Hematopoietic multipotent progenitor cell treated with erythropoietin and hydrocortisone succinate and interleukin-3 and kit ligand, for 15 days (in vitro differentiated cells): ENCODE results near the gene TRIM77.
"Not testable (repeated sequence)": the region's sequence is repeated elsewhere in the genome, so short reads cannot be mapped to it uniquely, and the experiment has no call there.

Source experiments
- DNase-seq: peaks from one replicate; pipeline ENCODE4 v3.0.0-alpha.2; 2015; ENCODE audit warnings: low spot score

Gene TRIM77, protein sequence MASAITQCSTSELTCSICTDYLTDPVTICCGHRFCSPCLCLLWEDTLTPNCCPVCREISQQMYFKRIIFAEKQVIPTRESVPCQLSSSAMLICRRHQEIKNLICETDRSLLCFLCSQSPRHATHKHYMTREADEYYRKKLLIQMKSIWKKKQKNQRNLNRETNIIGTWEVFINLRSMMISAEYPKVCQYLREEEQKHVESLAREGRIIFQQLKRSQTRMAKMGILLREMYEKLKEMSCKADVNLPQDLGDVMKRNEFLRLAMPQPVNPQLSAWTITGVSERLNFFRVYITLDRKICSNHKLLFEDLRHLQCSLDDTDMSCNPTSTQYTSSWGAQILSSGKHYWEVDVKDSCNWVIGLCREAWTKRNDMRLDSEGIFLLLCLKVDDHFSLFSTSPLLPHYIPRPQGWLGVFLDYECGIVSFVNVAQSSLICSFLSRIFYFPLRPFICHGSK

DNA sequence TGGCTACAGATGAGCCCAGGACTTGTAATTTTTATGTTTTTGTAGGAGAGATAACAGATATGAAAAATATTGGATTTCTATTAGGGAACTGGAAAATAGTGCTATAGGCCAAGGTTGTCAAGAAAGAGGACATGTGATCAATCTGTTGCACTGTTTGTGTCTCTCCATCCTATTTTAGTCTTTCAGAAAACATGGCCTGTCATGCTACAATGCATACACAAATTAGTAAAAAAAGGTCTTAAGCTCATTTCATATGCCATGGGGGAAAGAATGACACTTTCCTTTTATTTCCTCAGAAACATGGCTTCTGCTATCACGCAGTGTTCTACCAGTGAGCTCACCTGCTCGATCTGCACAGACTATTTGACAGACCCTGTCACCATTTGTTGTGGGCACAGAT is at the start of gene TRIM77:
Gene TRIM77, plus strand, starts transcription at position 301 of the 400 bp plus-strand sequence. Its CDS starts 0 bp downstream, at position 301.
- DNase-seq: not testable (repeated sequence)

DNA sequence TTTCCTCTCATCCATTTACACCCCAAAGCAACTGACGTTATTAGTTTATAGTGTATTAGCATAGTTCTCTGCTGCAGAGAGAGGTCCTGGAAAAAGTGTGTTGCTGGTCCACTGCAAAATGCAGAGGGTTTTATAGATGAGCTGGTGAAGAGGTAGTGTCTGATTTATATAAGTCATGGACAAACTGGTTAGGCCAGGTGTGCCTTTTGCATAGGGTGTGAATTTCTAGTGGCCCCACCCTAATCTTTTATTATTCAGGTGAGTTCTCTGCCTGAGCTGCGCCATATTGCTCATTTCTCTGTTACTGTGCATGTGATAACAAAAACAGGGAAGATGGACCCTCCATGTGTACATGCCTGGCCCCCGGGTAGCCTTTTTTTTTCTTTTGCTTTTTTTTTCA is 43.1 kb upstream of the TRIM77 start:
- no peak for DNase-seq

DNA sequence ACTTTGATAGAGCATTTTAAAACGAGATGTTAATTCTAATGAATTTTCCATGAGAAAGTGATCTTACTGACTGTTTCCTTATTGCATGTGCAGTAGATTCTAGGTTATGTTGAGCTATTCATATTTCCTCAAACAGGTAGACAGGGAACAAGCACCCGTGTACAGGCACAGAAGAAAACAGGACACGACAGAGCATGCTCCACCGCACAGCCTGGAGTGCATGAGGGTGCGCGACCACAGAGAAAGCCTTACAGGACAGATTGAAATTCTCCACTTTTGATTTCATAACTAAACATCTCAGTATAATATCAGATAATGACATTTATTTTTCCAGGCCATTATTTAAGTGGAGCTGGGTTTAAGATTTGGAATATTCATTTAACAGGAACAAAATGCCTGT is 41.9 kb upstream of the TRIM77 start:
- DNase-seq: not testable (repeated sequence)

DNA sequence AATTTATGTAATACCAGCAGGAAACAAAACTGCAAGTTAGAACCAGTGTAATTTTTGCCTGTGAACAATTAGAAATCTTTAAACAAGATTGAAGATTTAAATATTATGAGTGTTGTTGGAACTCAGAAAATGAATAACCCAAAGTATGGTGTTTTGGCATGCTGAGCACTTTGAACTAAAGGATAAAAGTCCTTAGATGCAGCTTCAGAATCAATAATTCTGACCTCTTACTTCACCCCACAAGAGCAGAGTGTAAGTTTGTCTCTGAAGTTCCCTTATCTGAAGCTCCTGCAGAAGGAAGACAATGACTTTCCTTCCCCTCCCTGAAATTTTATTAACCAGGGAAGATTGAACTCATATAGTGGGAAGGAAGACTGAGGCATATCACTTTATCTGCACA is 40.5 kb upstream of the TRIM77 start:
- DNase-seq: not testable (repeated sequence)

DNA sequence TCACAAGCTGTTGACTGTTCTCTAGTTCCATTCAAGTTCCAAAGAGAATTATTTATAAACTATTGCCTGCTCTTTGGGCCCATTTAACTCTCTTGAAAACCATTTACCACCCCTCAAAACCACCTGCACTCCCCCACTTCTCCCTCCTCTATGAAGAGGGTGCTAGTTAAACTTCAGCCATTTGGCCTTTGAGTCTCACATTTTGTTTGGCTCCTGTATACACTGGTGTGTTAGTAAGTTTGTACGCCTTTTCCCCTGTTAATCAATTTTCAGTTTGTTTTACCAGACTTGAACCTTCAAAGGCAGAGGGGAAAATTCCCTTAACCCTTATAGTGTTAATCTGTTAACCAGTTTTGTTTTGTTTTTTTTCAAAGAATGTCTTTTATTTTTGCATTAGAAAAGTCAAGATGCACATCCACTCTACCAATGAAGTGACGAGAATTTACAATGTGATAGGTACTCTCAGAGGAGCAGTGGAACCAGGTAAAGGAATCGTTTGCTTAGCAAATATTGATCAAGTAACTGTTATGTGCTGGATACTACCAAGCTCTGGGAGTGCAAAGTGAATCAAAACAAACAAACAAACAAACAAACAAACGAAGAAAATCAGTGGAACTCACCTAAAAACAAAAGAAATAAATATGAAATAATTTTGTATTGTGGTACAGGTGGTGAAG is 40.0 kb upstream of the TRIM77 start:
- DNase-seq: not testable (repeated sequence)

DNA sequence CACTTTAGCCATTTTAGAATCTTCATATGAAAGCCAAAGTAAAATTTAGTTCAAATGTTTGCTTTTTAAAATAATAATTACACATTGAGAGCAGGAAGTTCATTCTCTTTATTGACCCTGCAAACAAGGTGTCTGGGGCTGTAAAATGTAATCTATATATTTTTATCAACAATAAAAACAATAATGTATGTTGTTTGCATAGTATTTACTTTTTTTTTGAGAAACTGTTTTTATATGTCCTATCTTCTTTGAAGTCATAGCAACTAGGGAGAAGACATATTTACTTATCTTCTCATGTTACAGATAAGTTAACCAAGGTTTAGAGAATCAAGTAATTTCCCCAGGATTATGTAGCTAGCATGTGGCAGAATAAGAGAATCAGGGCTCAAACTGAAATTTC is 37.6 kb upstream of the TRIM77 start:
- DNase-seq: not testable (repeated sequence)

DNA sequence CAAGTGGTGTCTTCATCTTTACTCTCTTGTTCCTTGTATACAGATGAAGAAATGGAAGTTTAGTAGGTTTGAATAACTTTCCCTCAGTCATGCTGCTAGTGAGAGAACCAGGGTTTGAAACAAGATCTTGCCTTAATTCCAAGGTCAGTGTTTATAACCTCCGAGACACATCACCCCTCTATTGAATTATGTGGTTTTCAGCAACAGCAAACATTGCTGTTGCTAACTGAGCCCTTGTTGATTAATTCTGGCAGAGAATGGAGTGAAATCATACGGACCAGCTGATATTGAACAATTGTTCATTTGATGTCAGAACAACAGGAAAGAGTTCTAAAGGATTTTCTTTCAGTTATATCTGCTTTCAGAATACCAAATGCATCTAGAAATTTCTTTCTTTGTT is 36.7 kb upstream of the TRIM77 start:
- DNase-seq: not testable (repeated sequence)

DNA sequence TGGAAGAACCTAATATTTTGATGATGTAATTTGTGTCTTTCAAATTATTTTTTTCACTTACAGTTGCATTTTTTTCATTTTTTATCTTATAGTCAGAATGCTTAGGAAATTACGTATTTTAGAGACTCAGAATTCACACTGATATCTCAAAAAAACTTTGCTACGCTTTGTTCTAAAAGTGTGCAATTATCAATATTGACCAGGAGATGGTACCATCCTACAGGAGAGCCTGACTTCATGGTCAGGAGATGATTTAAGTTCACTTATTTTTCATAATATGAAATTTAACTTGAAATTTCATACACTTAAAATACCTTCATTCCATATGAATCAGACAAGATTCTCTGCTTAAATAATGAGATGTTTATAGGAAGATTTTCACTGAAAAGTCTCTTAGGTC is 34.7 kb upstream of the TRIM77 start:
- DNase-seq: not testable (repeated sequence)

DNA sequence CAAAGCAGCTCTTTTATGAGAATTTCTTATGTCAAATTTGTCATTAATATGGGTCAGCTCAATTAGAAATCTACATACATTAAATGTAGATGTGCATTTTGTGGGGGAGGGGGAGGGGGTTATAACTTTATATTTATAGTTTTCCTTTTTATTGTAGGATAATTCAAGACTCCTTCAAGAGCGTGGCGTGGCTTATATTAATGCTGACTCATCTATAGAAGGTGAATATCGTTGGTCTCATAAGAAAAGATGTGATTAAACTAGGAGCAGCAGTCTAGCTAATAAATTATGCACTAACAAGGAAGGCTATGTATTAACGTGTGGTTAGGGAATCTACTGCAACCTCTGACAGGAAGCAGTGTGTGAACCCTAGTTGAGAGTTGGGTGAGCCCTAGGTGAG is 34.2 kb upstream of the TRIM77 start:
- DNase-seq: not testable (repeated sequence)

DNA sequence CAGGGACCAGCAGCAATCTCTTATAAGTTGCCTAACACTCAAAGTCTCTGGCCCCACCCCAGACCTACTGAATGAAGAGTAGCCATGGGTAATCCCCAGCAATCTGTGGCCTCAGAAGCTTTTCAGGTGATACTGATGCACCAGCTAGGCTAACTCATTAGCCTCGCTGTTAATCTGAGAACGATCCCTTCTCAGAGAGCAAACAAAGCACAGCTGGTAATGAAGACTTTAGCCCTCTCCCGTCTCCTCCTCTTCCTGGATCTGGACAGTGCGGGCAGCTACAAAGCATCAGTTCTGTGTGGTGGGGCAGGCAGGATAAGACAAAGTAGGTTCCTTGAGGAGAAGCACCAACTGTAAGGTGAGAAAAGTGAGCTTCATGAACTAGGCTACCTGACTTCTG is 3.0 kb upstream of the TRIM77 start:
- DNase-seq: not testable (repeated sequence)

DNA sequence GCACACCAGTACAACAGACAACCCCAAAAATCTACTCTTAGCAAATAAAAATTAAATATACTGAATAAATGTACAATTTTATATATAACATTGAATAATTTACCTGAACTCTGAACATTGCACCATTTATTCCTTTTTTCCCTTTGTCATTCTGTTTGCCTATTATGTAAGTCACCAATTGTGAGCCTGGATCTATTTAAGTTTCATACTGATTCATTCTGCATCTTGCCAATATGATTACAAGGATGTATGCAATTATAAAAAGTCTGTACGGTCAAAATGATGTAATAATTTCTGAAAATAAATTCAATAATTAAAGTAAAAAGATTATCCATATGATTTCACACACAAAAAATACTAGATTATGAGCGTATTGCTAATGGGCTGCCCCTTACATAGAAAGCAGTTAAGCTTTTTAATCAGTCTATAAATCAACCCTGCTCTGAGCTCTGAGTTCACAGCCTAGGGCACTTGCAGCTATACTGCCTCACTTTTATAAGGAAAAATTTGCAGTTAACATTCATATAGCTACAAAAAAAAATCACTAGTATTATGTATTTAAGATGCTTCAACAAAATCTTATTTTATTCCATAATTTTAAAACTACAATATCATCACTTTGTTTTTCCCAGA is 14.9 kb downstream of the TRIM77 start:
- DNase-seq: not testable (repeated sequence)

DNA sequence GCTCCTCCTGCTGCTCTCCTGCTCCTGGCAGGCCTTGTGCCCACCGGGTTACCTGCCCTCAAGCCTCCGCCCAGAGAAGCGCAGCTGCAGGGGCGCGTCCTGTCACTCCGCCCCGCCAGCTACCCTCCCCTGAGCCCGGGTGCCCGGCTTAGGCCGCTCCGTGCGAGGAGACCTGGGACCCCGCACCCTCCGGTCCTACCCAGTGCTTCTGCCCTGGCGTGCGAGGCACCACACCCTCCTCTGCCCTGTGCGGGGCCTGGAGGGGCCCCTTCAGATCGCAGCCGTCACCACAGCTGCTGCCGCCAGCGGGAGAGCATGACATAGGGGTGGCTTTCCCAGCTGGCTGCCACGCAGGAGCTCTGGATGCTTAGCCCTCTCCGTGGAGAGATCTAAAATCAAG is 20.1 kb downstream of the TRIM77 start:
- DNase-seq: not testable (repeated sequence)

DNA sequence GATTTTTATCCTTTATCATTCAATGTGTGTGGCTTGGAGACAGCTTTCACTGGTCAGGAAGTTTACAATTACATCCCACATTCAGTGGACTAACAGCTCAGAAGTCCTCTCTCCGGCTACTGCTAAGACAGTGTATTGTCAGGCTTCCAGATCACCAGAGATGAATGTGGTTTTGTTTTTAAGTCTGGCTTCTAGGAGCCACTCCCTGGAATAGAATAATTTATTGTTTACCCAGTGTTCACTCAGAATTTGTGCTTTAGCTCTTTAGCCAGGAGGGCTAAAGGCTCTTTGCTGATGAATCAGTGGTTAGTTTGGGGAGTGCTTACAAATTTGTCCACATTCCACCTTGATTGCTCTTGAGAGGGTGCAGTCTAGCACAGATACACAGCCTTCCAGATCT is 26.5 kb downstream of the TRIM77 start:
- no peak for DNase-seq

DNA sequence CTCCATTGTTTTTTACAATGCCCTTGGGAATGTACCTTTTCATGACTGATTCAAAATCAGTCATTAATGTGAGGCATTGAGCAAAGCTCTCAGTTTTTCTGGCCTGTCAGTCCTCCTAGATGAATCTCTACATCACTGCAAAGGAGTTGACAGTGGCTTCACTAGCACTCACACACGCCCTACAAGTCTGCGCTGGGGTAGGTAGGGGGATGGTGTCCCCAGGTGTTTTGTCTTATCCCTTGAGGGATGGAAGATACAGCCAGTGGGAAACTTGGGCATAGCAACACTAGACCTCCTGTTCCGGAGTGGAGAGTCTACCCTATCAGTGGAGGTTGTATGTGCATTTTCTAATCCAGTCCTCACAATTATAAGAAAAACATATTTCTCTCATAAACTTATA is 27.0 kb downstream of the TRIM77 start:
- DNase-seq: no peak

DNA sequence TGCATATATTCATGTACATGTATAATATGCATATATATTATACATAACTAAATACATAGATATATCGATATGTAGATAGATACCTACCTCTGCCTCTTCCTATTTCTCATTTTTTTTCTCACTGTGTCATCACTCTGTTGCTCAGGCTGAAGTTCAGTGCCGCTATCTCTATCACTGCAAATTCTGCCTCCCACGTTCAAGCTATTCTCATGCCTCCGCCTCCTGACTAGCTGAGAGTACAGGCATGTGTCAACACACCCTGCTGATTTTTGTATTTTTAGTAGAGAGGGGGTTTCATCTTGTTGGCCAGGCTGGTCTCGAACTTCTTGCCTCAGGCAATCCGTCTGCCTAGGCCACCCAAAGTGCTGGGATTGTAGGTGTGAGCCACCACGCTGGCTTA is 31.3 kb downstream of the TRIM77 start:
- DNase-seq: not testable (repeated sequence)

DNA sequence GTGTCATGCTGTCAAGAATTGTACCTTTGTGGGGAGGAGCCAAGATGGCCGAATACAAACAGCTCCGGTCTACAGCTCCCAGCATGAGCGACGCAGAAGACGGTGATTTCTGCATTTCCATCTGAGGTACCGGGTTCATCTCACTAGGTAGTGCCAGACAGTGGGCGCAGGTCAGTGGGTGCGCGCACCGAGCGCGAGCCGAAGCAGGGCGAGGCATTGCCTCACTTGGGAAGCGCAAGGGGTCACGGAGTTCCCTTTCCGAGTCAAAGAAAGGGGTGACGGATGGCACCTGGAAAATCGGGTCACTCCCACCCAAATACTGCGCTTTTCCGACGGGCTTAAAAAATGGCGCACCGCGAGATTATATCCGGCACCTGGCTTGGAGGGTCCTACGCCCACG is 34.1 kb downstream of the TRIM77 start:
- DNase-seq: not testable (repeated sequence)

DNA sequence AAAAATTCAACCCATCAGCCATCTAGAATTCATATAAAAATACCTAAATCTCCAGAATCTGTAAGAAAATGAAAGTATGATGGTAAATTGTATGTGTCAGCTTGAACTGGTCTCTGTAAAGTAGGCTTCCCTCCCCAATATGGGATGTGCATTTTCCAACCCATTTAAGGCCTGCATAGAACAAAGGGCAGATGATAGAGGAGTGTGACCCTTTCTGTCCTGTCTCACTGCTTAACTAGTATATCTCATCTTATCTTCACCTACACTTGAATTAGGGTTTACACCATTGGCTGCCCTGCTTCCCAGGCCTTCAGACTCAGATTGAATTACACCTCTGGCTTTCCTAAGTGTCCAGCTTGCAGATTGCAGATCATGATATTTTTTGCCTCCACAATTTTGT is 40.7 kb downstream of the TRIM77 start:
- not testable (repeated sequence) for DNase-seq
